K562 (cell line): ENCODE results near the gene DAZAP1. TPM values are rescaled to one million over a fixed set of nuclear protein-coding genes. Genes with fewer than 3 reads are reported as not detected.

Experiments
- BCLAF1 ChIP-seq, 2 experiments: fragments of 450-650 bp in 1 of 2; IDR thresholded peaks; 2 replicates each; pipeline ENCODE4 v1.6.1; 2011 to 2017; ENCODE audit warnings: low read depth in 2 of 2, antibody characterized with exemption in 1 of 2, borderline replicate concordance in 1 of 2, low read length in 1 of 2, mild to moderate bottlenecking in 1 of 2, mixed read lengths in 1 of 2; ENCODE audit not compliant: control insufficient read depth in 1 of 2
- HDAC1 ChIP-seq, 2 experiments: fragments of 450-650 bp; IDR thresholded peaks; 2 replicates each; pipeline ENCODE4 v1.6.1; 2016 to 2017; ENCODE audit warnings: inconsistent platforms in 1 of 2, mild to moderate bottlenecking in 1 of 2, moderate library complexity in 1 of 2
- NEUROD1 ChIP-seq: fragments of 150-350 bp; IDR thresholded peaks from 2 replicates; pipeline ENCODE4 v1.6.1; 2014; ENCODE audit warnings: borderline replicate concordance, low read length, low read depth; ENCODE audit not compliant: partially characterized antibody
- RAD21 ChIP-seq, 2 experiments: fragments of 250-450 bp in 1 of 2; fragments of 450-650 bp in 1 of 2; sonication (Bioruptor Pico) in 1 of 2; formaldehyde crosslinking in 1 of 2; IDR thresholded peaks in 1 of 2; conservative IDR thresholded peaks in 1 of 2; 2 replicates each; pipeline versions ENCODE4 v1.4.0 to v1.8.0; 2020 to 2022; ENCODE audit warnings: mild to moderate bottlenecking in 2 of 2, moderate library complexity in 1 of 2
- SPI1 ChIP-seq: IDR thresholded peaks from 2 replicates; pipeline ENCODE4 v1.6.1; 2011; ENCODE audit warnings: low read depth, low read length, control low read depth, borderline replicate concordance
- UBTF ChIP-seq, 2 experiments: IDR thresholded peaks; 2 replicates each; pipeline ENCODE4 v1.6.1; 2012; ENCODE audit warnings: improper control_type of control experiment in 2 of 2, low read depth in 2 of 2, low read length in 2 of 2, borderline replicate concordance in 1 of 2
- ZNF23 ChIP-seq: fragments of 250-450 bp; sonication (Bioruptor Pico); IDR thresholded peaks from 2 replicates; pipeline ENCODE4 v1.4.0; 2020; ENCODE audit warnings: mild to moderate bottlenecking
- ZNF280A ChIP-seq: fragments of 450-650 bp; IDR thresholded peaks from 2 replicates; pipeline ENCODE4 v1.6.1; 2018; ENCODE audit warnings: mild to moderate bottlenecking, low read depth; ENCODE audit not compliant: partially characterized antibody
- ZNF444 ChIP-seq: fragments of 250-450 bp; sonication (Bioruptor Pico); IDR thresholded peaks from 2 replicates; pipeline ENCODE4 v1.4.0; 2020; ENCODE audit warnings: mild to moderate bottlenecking, moderate library complexity
- ZNF764 ChIP-seq: fragments of 250-450 bp; sonication (Bioruptor Pico); IDR thresholded peaks from 2 replicates; pipeline ENCODE4 v1.4.0; 2020; ENCODE audit warnings: low read depth, mild to moderate bottlenecking, moderate library complexity
- polyA plus RNA-seq, 8 experiments: library from polyadenylated mRNA; depleted of rRNA in 4 of 8; stranded (reverse) in 5 of 8; unstranded in 3 of 8; fragments of >200 nt; fragmentation: Nextera tagmentation in 2 of 8; fragmentation: Illumina TruSeq in 1 of 8; extraction: Ambion mirVana in 2 of 8; extraction: Trizol in 1 of 8; gene quantifications; 2 replicates each; pipeline versions ENCODE4 v1.2.1 to v1.2.3, GENCODE V29; 2011 to 2014; ENCODE audit warnings: inconsistent platforms in 1 of 8, missing spikeins in 1 of 8
- total RNA-seq, 7 experiments: library from RNA; depleted of rRNA in 6 of 7; stranded (reverse); fragments of >200 nt in 6 of 7; fragmentation: Illumina TruSeq in 2 of 7; extraction: Trizol in 2 of 7; gene quantifications; 2 replicates each; pipeline versions ENCODE4 v1.2.1 to v1.2.3, GENCODE V29; 2011 to 2021; ENCODE audit warnings: low replicate concordance in 1 of 7

Gene DAZAP1
- total and polyA plus RNA-seq, 9 of the 15 experiments (the other 6 are each of a cell fraction or from before 2014, with no cell fraction given): 10.8 to 289 (median 142) TPM

- TF ChIP-seq BCLAF1 (IDR thresholded peaks at IDR 0.05; ENCODE audit: borderline replicate concordance in 1 of 2, control insufficient read depth in 1 of 2, low read depth in 2 of 2, low read length in 1 of 2) (no peak), ZNF764 (CRISPR knock-in tag) (no peak), NEUROD1 (no peak), SPI1 (peak; percentile 92), ZNF280A (no peak), ZNF444 (CRISPR knock-in tag) (no peak), ZNF23 (CRISPR knock-in tag) (no peak), UBTF (IDR thresholded peaks at IDR 0.05; ENCODE audit: borderline replicate concordance in 1 of 2, low read depth in 2 of 2, low read length in 2 of 2) (no peak), RAD21 (CRISPR knock-in tag; conservative IDR thresholded peaks at IDR 0.05 in 1 of 2, IDR thresholded peaks at IDR 0.05 in 1 of 2) (peak; percentile 10 to 32; a peak in 2 of 4 replicates), HDAC1 (IDR thresholded peaks at IDR 0.05) (peak in 1 of 2 experiments; percentile 84; a peak in 2 of 4 replicates)
These were observed 435 bp upstream of the DAZAP1 start (continued) for GRCh38 chr19:1406774-1407527.
